Inflammatory macrophage treated with lipopolysaccharide for 1 hour (primary cell): ENCODE data around the gene ZNF57.
A peak's percentile ranks its signal among the peaks of the same experiment; 100 is the strongest.
"Not testable (repeated sequence)": the region's sequence is repeated elsewhere in the genome, so short reads cannot be mapped to it uniquely, and the experiment has no call there.

Experiments used
- DNase-seq, 2 donors: peaks; one replicate each; pipeline ENCODE4 v3.0.0-alpha.2; 2020 to 2022

ZNF57 gene

DNA sequence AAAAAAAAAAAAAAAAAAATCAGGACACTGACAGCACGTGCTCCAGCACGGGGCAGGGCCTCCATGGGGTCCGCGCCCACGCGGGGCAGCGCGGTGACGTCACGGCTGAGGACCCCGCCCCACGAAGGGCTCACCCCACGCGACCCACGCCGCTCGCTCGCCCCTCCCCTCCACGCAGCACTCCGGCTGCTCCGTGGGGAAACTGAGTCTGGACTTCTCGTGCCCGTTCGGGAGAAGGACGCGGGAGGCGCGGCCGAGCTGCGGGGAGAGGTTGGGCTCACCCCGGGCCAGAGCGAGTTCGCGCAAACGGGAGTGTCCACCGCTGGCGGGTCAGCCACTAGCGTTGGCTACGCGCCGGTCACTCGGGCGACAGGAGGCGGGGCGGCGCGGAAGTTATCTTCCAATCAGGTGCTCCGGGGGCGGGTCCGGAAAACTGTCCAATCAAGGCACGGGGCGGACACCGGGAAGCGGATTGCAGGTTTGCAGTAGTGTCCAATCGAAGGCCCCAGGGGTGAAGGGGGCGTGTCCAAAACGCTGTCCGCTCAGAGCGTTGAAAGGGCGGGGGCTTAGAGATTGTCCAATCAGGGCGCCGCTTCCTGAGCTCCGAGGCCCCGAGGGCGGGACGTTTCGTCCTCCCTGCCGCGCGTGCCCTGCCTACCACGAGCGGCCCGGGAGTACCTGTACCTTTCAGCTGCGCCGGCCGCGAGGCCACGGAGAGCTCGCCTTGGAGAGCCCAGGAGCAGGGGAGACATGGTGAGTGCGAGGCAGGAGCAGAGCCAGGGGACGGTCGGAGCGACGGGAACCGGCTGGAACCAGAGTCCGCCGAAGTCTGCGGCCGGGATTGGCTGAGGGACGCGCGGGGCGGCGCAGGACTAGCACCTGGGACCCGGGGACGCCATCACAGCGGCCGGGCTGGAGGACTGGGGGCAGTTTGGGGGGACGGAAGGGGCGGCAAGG lies at the start of gene ZNF57:
ZNF57 (plus strand) TSS at position 633 of the 957 bp plus-strand sequence; CDS start at position 751, 118 bp downstream.
- DNase-seq, result peak; percentile 99

DNA sequence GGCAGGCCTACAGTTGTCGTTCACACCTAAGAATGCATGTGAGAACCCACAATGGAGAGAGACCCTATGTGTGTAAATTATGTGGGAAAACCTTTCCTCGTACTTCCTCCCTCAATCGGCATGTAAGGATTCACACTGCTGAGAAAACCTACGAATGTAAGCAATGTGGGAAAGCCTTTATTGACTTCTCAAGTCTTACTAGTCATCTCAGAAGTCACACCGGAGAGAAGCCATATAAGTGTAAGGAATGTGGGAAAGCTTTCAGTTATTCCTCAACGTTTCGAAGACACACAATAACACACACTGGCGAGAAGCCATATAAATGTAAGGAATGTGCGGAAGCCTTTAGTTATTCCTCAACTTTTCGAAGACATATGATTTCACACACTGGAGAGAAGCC lies 48.1 kb upstream of the ZNF57 start:
- DNase-seq, result no peak

GRCh38 chr19:2853015-2853606 lies 47.6 kb upstream of the ZNF57 start:
- no peak for DNase-seq

DNA sequence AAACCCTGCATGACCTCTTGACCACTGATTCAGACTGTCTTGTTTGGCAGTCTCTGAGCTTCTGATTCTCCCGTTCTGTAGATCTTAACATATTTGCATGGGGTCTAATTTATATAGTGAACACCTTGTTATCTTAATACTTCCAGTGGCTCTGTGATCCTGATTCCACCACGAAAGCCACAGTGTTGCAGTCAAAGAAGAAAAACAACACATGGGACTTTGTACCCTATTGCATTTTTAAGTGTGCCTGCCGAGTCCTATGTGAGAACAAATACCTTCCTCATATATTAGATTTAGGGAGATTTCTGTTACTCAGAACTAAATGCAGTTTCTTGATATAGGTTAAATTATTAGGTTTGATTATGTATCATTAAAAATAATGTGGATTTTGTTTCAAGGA lies 45.9 kb upstream of the ZNF57 start:
- no peak for DNase-seq

DNA sequence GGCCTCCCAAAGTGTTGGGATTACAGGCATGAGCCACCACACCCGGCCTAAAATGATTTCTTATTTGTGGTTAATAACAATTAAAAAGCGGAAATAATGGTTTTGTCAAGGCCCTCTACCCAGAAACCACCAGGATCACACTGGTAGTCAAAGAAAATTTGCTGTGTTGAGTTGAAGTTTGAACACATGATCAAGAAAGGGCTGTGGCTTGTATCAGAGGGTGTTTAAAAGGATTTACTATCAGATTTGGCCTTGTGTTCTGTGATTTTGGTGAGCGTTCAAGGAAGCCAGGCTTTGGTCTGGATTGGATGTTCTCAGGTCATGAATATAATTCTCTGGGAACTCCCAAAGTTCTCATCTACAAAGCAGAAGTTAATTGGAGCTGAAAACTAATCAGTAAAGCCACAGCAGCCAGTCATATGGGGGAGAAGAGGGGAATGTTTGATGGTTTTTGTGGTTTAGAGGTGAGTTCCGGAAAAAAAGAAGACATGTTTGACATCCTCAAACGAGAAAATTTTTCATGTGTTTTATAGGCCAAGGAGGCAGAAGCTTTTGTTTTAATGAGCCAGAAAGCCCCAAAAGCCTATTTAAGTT lies 44.2 kb upstream of the ZNF57 start:
- no peak for DNase-seq

DNA sequence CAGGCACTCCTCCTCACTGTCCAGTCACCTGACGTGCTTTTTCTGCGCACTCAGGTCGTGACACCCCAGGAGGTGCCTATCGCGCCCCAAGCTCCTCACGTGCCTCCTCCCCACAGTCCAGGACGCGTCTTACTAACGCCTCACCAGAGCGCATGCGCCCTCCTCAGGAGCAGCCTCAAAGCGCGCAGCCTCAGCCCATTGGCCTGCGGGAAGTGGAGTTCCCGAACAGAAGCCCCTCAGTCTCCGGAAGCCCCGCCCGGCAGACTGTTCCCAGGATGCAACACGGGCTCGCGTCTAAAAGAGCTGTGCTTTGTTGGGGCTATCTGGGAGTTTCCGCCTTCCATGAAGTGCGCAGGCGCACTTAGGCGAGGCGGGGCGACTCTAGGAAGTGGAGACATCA lies 41.9 kb upstream of the ZNF57 start:
- no peak for DNase-seq

- no peak for DNase-seq
These were observed 36.9 kb upstream of the ZNF57 start for GRCh38 chr19:2863816-2864215.

DNA sequence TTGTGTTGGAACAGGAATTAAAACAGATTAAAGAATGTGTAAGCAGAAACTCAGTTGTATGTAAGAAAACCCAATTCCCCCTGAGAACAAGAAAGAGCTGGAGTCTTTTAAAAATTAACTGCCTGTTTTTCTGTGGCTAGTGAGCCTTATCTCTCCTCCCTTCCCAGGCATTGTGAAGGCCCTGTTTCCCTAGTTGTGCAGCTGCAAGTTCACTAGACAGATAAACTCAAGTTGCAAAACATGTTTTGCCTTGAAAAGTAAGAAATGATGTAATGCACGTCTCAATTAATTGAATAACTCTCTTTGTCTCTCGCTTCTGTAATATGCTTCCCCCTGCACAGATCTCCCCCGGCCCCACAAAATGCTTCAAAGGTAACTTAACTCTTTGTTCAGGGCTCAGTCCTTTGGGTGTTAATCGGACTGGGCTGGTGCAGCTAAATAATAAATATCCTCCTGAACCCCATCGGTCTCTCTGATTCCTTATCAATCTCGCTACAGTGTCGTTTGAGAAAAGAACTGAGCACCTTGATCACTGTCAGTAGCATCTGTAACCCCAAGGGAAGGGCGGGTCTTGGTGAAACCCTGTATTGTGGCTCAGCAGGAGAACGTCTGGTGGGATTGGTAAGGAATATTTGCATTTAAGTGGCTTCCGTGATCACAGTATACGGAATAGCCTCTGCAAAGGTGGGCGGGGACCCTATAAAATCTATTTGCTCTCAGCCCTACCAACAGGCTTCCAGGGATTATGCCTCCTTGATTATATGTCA lies 35.2 kb upstream of the ZNF57 start:
- DNase-seq, result no peak

GRCh38 chr19:2866495-2867024 lies 34.2 kb upstream of the ZNF57 start:
- DNase-seq, result no peak

DNA sequence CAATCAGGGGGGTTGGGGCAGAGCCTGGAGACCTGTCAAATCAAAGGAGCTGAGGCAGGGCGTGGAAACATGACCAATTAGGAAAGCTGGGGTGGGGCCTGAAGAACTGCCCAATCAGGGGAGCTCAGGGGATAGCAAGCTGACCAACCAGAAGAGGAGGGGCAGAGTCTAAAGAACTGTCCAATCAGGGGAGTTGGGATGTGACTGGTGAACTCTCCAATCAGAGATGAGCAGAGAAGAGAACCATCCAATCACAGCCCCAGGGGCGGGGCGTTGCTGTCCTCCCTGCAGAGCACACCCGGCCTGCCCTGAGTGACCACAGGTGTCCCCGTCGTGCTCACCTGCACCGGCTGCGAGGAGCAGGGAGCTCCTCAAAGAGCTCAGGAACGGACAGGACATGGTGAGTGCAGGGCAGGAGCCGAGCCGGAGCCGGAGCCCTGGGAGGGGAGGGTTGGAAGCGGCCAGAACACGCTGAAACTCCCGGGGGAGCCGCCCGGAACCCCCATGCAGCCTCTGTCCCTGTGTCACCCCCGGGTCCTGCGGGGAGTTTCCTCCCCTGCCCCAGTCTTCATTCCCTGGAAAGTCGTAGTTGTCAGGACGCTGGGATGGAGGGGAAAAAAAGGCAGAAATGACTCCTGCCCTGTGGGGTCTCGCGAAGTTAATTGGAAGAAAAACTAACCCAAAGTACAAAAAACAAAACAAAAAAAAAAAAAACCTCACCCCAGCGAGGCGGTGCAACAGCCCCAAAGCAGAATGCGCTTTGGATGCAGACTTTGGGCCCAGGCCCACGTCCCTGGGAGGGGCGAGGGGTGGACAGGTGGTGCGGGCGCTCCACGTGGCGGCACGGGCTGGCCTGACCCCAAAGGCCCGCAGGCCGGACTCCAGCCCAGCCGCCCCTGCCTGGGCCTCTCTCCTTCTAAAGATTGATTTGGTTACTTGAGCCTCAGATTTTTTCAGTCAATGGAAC lies 33.4 kb upstream of the ZNF57 start, which contains the start of gene ZNF556:
ZNF556 (plus strand) TSS at position 311 of the 967 bp plus-strand sequence; CDS start at position 398, 87 bp downstream.
- DNase-seq, result no peak

DNA sequence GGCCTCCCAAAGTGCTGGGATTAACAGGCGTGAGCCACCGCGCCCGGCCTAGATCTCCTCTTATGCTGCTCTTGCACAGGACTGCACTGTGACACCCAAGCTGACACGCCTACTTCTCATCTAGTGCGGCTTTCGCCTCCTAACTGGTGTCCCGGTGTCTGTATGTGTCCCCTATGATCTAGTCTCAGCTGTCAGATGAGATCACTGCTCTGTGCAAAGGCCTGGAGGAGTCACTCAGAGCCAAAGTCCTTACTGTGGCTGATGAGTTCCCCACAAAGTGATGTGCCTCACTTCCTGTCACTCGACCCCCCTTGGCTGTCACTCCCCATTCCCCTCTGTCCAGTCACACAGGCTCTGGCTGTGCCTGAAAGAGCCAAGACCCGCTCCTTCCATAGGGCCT lies 31.1 kb upstream of the ZNF57 start:
- DNase-seq, result no peak

GRCh38 chr19:2872175-2872574 lies 28.6 kb upstream of the ZNF57 start:
- peak in 1 of 2 donors; percentile 23 for DNase-seq

GRCh38 chr19:2877398-2878331 lies 23.1 kb upstream of the ZNF57 start:
- DNase-seq, result no peak

DNA sequence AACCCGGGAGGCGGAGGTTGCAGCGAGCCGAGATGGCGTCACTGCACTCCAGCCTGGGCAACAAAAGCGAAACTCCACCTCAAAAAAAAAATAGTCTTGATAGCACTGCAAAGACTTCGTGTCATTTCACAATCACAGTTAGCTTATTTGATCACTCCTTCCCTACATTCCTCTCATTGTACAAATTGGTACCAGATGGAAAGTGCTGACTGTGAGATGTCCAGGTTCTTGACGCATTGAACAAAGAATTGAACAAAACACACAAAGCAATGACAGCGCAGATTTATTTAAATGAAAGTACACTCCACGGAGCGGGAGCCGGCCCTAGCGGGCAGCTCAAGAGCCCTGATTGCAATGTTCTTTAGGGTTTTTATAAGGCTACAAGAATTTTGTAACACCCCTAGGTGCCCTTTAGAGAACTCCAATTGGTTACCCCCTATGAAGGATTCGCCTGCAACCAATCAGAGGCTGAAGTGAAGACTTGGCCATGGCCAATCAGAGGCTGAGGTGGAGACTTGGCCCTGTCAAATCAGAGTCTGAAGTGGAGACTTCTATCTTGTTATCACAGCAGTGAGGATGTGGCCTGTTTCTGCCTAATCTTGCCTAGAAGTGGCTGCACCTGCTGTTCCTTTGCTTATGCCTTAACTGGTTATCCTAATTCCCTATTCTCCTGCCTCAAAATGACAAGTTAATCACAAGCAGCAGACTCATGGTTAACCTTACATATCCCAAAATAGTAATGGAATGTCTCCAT lies 16.9 kb upstream of the ZNF57 start:
- DNase-seq, result no peak

DNA sequence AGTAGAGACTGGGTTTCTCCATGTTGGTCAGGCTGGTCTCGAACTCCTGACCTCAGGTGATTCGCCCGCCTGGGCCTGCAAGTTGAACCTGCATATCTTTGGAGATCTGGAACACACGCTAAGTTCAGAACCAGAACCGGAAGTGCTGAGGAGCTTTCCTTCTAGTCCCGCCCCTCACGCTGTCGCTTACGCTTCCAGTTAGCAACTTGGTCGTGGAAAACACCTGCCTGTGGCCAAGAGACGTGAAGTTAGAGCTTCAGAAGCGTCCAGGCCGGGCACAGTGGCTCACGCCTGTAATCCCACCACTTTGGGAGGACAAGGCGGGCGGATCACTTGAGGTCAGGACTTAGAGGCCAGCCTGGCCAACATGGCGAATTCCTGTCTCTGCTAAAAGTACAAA lies 15.0 kb upstream of the ZNF57 start:
- DNase-seq, result no peak

GRCh38 chr19:2887391-2887914 lies 13.3 kb upstream of the ZNF57 start:
- DNase-seq, result peak; percentile 34 to 79

- no peak for DNase-seq
These were observed 11.9 kb upstream of the ZNF57 start for GRCh38 chr19:2888731-2889224.

DNA sequence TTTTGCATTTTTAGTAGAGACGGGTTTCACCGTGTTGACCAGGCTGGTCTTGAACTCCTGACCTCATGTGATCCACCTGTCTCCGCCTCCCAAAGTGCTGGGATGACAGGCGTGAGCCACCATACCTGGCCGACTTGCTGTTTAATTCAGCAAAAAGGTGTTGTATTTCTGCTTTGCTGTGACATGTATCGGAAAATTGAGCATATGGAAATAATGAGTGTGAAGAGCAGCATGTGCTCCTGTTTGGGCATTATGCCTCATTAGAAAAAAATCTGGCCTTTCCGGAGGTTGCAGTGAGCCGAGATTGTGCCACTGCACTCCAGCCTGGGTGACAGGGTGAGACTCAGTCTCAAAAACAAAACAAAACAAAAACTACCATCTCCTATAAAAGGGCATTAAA lies 10.2 kb upstream of the ZNF57 start:
- DNase-seq, result not testable (repeated sequence)

DNA sequence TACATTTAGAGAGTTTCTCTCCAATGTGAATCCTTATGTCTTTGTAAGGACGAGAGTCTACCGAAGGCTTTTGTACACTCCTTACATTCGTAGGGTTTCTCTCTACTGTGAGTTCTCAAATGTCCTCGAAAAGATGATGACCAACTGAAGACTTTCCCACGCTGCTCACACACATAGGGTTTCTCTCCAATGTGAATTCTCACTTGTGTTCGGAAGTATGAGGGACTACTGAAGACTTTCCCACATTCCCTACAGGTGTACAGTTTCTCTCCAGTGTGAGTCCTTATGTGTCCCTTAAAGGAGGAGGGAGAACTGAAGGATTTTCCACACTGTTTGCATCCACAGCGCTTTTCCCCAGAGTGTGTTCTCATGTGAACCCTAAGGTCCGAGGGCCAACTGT lies 4.0 kb upstream of the ZNF57 start:
- DNase-seq, result no peak
